HepG2 (cell line): Measurements from ENCODE around the gene F12. TPM values are rescaled to one million over a fixed set of nuclear protein-coding genes. Genes with fewer than 3 reads are reported as not detected.
A peak's percentile ranks its signal among the peaks of the same experiment; 100 is the strongest.

Experiments
- ATAC-seq: fragments of 200-7000 bp; cut with Tn5 transposase; 3 replicates; pipeline ENCODE4 v1.9.1; 2020; ENCODE audit warnings: mild to moderate bottlenecking, moderate library complexity
- BruUV-seq: library from RNA; stranded (reverse); fragments of 400-500 nt; replicated peaks from 2 replicates; lab custom pipeline; 2021; lab: Mats Ljungman, UMichigan
- CTCF ChIA-PET: fragments of 300-600 bp; formaldehyde crosslinking; extraction: SDS; loops from one replicate; lab custom pipeline; 2021; ENCODE audit warnings: low total read pairs, inconsistent platforms, low intra/inter-chr PET ratio; lab: Yijun Ruan, JAX
- POLR2A ChIA-PET: fragments of 350-600 bp; sonication (Branson Sonifier 250); formaldehyde crosslinking; loops from one replicate; lab custom pipeline; 2020; ENCODE audit warnings: antibody characterized with exemption, inconsistent platforms; lab: Yijun Ruan, JAX
- DNase-seq: peaks from one replicate; pipeline ENCODE4 v3.0.0-alpha.2; 2015; ENCODE audit warnings: low spot score
- FAIRE-seq: peaks from 3 replicates; lab custom pipeline; 2011; peaks lifted over from hg19 to GRCh38; lab: Jason Lieb, UNC
- H2AFZ ChIP-seq: one replicate; pipeline ENCODE4 v1.6.1; 2011; ENCODE audit warnings: low read length, inconsistent platforms
- H3K27ac ChIP-seq: fragments of 300-600 bp; 3 replicates; pipeline ENCODE4 v1.8.0; 2011; ENCODE audit warnings: mixed run types, mild to moderate bottlenecking, mixed read lengths, low read length, inconsistent platforms; ENCODE audit not compliant: insufficient read depth; ENCODE audit errors: extremely low read length
- H3K27me3 ChIP-seq, 2 experiments: fragments of 200-600 bp in 1 of 2; 2 replicates in 1 of 2; 3 replicates in 1 of 2; pipeline versions ENCODE4 v1.6.0 to v1.8.0; 2011; ENCODE audit warnings: low read length in 2 of 2, mild to moderate bottlenecking in 2 of 2, moderate library complexity in 2 of 2, inconsistent platforms in 1 of 2; ENCODE audit not compliant: insufficient read depth in 2 of 2, control insufficient read depth in 1 of 2
- H3K36me3 ChIP-seq, 2 experiments: fragments of 200-600 bp in 1 of 2; replicated peaks in 1 of 2; 2 replicates in 1 of 2; 3 replicates in 1 of 2; pipeline versions ENCODE4 v1.5.1 to v1.8.0; 2011; ENCODE audit warnings: low read length in 2 of 2, inconsistent platforms in 1 of 2; ENCODE audit not compliant: insufficient read depth in 2 of 2, control insufficient read depth in 1 of 2
- H3K4me1 ChIP-seq: 2 replicates; pipeline ENCODE4 v1.5.1; 2012; ENCODE audit warnings: low read length, inconsistent platforms; ENCODE audit not compliant: insufficient read depth
- H3K4me2 ChIP-seq: 2 replicates; pipeline ENCODE4 v1.6.0; 2011; ENCODE audit warnings: low read depth, low read length, inconsistent platforms
- H3K4me3 ChIP-seq, 3 experiments: fragments of 200-600 bp in 1 of 3; sonication (generic), shearing (Covaris generic) in 1 of 3; replicated peaks in 1 of 3; 2 replicates each; pipeline ENCODE4 v1.5.1; 2011 to 2016; ENCODE audit warnings: low read length in 3 of 3, inconsistent platforms in 2 of 3, low read depth in 2 of 3, mild to moderate bottlenecking in 2 of 3, control low read depth in 1 of 3, mixed read lengths in 1 of 3; ENCODE audit not compliant: insufficient read depth in 1 of 3
- H3K79me2 ChIP-seq: one replicate; pipeline ENCODE4 v1.6.1; 2011; ENCODE audit warnings: low read length, inconsistent platforms; ENCODE audit not compliant: insufficient read depth
- H3K9ac ChIP-seq: 2 replicates; pipeline ENCODE4 v1.6.0; 2011; ENCODE audit warnings: mild to moderate bottlenecking, low read depth, low read length, inconsistent platforms; ENCODE audit not compliant: insufficient read depth
- H3K9me3 ChIP-seq: 2 replicates; pipeline ENCODE4 v1.5.1; 2012; ENCODE audit warnings: mild to moderate bottlenecking, low read length
- H4K20me1 ChIP-seq: 2 replicates; pipeline ENCODE4 v1.6.0; 2011; ENCODE audit warnings: inconsistent platforms, mild to moderate bottlenecking, low read length, moderate library complexity; ENCODE audit not compliant: insufficient read depth
- CHD2 ChIP-seq: IDR thresholded peaks from 2 replicates; pipeline ENCODE4 v1.6.1; 2011; ENCODE audit warnings: low read depth, low read length, improper control_type of control experiment
- GABPA ChIP-seq, 2 experiments: IDR thresholded peaks; 2 replicates each; pipeline ENCODE4 v1.6.1; 2011 to 2016; ENCODE audit warnings: low read depth in 2 of 2, low read length in 1 of 2, missing biosample characterization in 1 of 2, missing genetic modification characterization in 1 of 2
- GZF1 ChIP-seq: sonication (generic); formaldehyde crosslinking; IDR thresholded peaks from 2 replicates; pipeline ENCODE4 v1.5.1; 2020; ENCODE audit warnings: mild to moderate bottlenecking, missing genetic modification reagents
- HMGA1 ChIP-seq: sonication (generic); formaldehyde crosslinking; conservative IDR thresholded peaks from 2 replicates; pipeline ENCODE4 v1.4.0; 2020; ENCODE audit warnings: missing genetic modification reagents
- NFATC3 ChIP-seq: sonication (generic); formaldehyde crosslinking; IDR thresholded peaks from 2 replicates; pipeline ENCODE4 v1.5.1; 2020; ENCODE audit warnings: mild to moderate bottlenecking, missing genetic modification reagents
- PHB2 ChIP-seq: fragments of 450-650 bp; IDR thresholded peaks from 2 replicates; pipeline ENCODE4 v1.6.1; 2018; ENCODE audit not compliant: partially characterized antibody
- POGZ ChIP-seq: sonication (generic); formaldehyde crosslinking; IDR thresholded peaks from 2 replicates; pipeline ENCODE4 v1.4.0; 2020; ENCODE audit warnings: mild to moderate bottlenecking, missing genetic modification reagents
- SP5 ChIP-seq: IDR thresholded peaks from 2 replicates; pipeline ENCODE4 v1.6.1; 2016; ENCODE audit warnings: low read depth, borderline replicate concordance
- YEATS2 ChIP-seq: sonication (generic); formaldehyde crosslinking; IDR thresholded peaks from 2 replicates; pipeline ENCODE4 v1.4.0; 2020; ENCODE audit warnings: missing genetic modification reagents, borderline replicate concordance
- ZNF101 ChIP-seq: sonication (generic); formaldehyde crosslinking; IDR thresholded peaks from 2 replicates; pipeline ENCODE4 v1.4.0; 2020; ENCODE audit warnings: mild to moderate bottlenecking, low read depth, missing genetic modification reagents, borderline replicate concordance
- ZNF232 ChIP-seq: sonication (generic); formaldehyde crosslinking; IDR thresholded peaks from 2 replicates; pipeline ENCODE4 v1.4.0; 2020; ENCODE audit warnings: missing genetic modification reagents, borderline replicate concordance
- ZNF430 ChIP-seq: sonication (generic); formaldehyde crosslinking; IDR thresholded peaks from 2 replicates; pipeline ENCODE4 v1.9.0; 2021; ENCODE audit warnings: mild to moderate bottlenecking, missing genetic modification reagents
- ZNF644 ChIP-seq: IDR thresholded peaks from 2 replicates; pipeline ENCODE4 v1.6.1; 2016; ENCODE audit warnings: low read depth
- ZNF672 ChIP-seq: sonication (generic); formaldehyde crosslinking; IDR thresholded peaks from 2 replicates; pipeline ENCODE4 v1.8.1; 2022; ENCODE audit warnings: missing genetic modification reagents
- WGBS: methylation state at CpG from one replicate; pipeline ENCODE4 v1.1.6; 2017; ENCODE audit warnings: low lambda C conversion rate; 5-methylcytosine and 5-hydroxymethylcytosine counted together
- in situ Hi-C: cut with HindIII; loops from 2 replicates; pipeline ENCODE4 v1.10.0; 2017; ENCODE audit warnings: low pct_unique_long_range_greater_than_20kb; ENCODE audit not compliant: extremely low pct_ligation_motif_present
- intact Hi-C: fragments of 100-400 bp; cut with micrococcal nuclease; formaldehyde crosslinking; loops from one replicate; pipeline ENCODE4 v1.10.0; 2022; ENCODE audit not compliant: unreplicated experiment
- polyA plus RNA-seq, 8 experiments: library from polyadenylated mRNA; depleted of rRNA in 3 of 8; stranded (reverse) in 7 of 8; unstranded in 1 of 8; fragments of >200 nt; fragmentation: Illumina TruSeq in 4 of 8; extraction: Trizol in 4 of 8; gene quantifications; 2 replicates each; pipeline versions ENCODE4 v1.2.1 to v1.2.3, GENCODE V29; 2011 to 2016; ENCODE audit warnings: low read depth in 4 of 8, missing spikeins in 1 of 8, mixed read lengths in 1 of 8; ENCODE audit not compliant: insufficient read depth in 1 of 8
- total RNA-seq, 5 experiments: library from RNA; depleted of rRNA; stranded (reverse); fragments of >200 nt; fragmentation: Illumina TruSeq; extraction: Trizol; gene quantifications; 2 replicates each; pipeline ENCODE4 v1.2.3, GENCODE V29; 2016; ENCODE audit warnings: low read depth in 1 of 5
- TF ChIP-seq, protein P1 (sequence below): sonication (generic); formaldehyde crosslinking; IDR thresholded peaks from 2 replicates; pipeline ENCODE4 v1.5.1; 2020; ENCODE audit warnings: missing genetic modification reagents, mild to moderate bottlenecking, borderline replicate concordance
- TF ChIP-seq, protein P2 (sequence below): IDR thresholded peaks from 2 replicates; pipeline ENCODE4 v1.4.0; 2020; ENCODE audit warnings: mild to moderate bottlenecking, missing genetic modification reagents
- TF ChIP-seq, protein P3 (sequence below): sonication (generic); formaldehyde crosslinking; IDR thresholded peaks from 2 replicates; pipeline ENCODE4 v1.4.0; 2020; ENCODE audit warnings: mild to moderate bottlenecking, low read depth, missing genetic modification reagents

The F12 gene
- total and polyA plus RNA-seq, 2 of the 13 experiments (the other 11 are each of a cell fraction or from before 2014, with no cell fraction given) = 2.5 to 3.0 TPM

DNA sequence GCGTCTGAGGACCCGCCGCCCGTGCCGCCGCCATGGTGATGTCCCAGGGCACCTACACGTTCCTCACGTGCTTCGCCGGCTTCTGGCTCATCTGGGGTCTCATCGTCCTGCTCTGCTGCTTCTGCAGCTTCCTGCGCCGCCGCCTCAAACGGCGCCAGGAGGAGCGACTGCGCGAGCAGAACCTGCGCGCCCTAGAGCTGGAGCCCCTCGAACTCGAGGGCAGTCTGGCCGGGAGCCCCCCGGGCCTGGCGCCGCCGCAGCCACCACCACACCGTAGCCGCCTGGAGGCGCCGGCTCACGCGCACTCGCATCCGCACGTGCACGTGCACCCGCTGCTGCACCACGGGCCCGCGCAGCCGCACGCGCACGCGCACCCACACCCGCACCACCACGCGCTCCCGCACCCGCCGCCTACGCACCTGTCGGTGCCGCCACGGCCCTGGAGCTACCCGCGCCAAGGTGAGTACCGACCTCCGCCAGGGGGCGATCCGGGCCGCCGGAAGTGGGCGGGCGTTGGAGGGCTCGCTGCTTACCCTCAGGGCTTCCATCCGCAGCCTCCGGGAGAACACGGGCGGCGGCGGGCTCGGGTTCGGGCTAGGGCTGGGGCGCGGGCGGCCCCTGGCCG is 45.8 kb upstream of the F12 start:
- ChIA-PET POLR2A (interaction anchor here (0.8 to 4.4 kb wide), 21 partner anchors 9 to 341 kb away, joined by 3 to 29 read pairs (median 7); partner anchors contain the start of genes F12, GRK6 and PDLIM7), CTCF (interaction anchor here (1.0 to 4.8 kb wide), 12 partner anchors 29 to 344 kb away, joined by 3 to 54 read pairs (median 4); partner anchors contain the start of genes GRK6 and PDLIM7)
- WGBS = 1% methylated on average over 16 of the region's 80 CpGs
- Histone ChIP-seq H4K20me1 (peaks cover 12% of the 10 kb centered on the region; the same call in 1 of the 2 replicates), H3K4me2 (peak overlapping the region; percentile 98), H2AFZ (no peak overlapping the region), H3K9ac (peak overlapping the region; percentile 82), H3K4me1 (peaks cover 29% of the 10 kb centered on the region), H3K27me3 (no peaks in the 10 kb centered on the region; a peak in 1 of 5 replicates), H3K27ac (peak overlapping the region; percentile 84), H3K9me3 (no peaks in the 10 kb centered on the region), H3K79me2 (peaks cover 5% of the 10 kb centered on the region), H3K36me3 (peaks cover 0 to 4% of the 10 kb centered on the region in 2 experiments; a peak in 2 of 5 replicates), H3K4me3 (peak overlapping the region; percentile 81 to 89 (median 87))
- FAIRE-seq (no peak), ATAC-seq (peak; percentile 77), DNase-seq (peak; percentile 79)
- in situ Hi-C loops (loop anchor here (5.0 to 25.0 kb wide), 2 partner anchors 68 to 343 kb away; no protein-coding TSS in a partner anchor), intact Hi-C loops (no loop called here)
- no TSS peak for BruUV-seq
- peak; percentile 69 for TF ChIP-seq POGZ (CRISPR knock-in tag)
- no peak for TF ChIP-seq PHB2
- TF ChIP-seq SP5 (CRISPR knock-in tag) = peak; percentile 82; the same call in 1 of the 2 replicates
- no peak for TF ChIP-seq GZF1 (CRISPR knock-in tag)
- TF ChIP-seq, protein P1, sequence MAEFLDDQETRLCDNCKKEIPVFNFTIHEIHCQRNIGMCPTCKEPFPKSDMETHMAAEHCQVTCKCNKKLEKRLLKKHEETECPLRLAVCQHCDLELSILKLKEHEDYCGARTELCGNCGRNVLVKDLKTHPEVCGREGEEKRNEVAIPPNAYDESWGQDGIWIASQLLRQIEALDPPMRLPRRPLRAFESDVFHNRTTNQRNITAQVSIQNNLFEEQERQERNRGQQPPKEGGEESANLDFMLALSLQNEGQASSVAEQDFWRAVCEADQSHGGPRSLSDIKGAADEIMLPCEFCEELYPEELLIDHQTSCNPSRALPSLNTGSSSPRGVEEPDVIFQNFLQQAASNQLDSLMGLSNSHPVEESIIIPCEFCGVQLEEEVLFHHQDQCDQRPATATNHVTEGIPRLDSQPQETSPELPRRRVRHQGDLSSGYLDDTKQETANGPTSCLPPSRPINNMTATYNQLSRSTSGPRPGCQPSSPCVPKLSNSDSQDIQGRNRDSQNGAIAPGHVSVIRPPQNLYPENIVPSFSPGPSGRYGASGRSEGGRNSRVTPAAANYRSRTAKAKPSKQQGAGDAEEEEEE = no peak
- TF ChIP-seq ZNF232 (CRISPR knock-in tag) = no peak
- TF ChIP-seq ZNF101 = peak; percentile 93
- TF ChIP-seq, protein P2, sequence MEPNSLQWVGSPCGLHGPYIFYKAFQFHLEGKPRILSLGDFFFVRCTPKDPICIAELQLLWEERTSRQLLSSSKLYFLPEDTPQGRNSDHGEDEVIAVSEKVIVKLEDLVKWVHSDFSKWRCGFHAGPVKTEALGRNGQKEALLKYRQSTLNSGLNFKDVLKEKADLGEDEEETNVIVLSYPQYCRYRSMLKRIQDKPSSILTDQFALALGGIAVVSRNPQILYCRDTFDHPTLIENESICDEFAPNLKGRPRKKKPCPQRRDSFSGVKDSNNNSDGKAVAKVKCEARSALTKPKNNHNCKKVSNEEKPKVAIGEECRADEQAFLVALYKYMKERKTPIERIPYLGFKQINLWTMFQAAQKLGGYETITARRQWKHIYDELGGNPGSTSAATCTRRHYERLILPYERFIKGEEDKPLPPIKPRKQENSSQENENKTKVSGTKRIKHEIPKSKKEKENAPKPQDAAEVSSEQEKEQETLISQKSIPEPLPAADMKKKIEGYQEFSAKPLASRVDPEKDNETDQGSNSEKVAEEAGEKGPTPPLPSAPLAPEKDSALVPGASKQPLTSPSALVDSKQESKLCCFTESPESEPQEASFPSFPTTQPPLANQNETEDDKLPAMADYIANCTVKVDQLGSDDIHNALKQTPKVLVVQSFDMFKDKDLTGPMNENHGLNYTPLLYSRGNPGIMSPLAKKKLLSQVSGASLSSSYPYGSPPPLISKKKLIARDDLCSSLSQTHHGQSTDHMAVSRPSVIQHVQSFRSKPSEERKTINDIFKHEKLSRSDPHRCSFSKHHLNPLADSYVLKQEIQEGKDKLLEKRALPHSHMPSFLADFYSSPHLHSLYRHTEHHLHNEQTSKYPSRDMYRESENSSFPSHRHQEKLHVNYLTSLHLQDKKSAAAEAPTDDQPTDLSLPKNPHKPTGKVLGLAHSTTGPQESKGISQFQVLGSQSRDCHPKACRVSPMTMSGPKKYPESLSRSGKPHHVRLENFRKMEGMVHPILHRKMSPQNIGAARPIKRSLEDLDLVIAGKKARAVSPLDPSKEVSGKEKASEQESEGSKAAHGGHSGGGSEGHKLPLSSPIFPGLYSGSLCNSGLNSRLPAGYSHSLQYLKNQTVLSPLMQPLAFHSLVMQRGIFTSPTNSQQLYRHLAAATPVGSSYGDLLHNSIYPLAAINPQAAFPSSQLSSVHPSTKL (CRISPR knock-in tag) = peak; percentile 51
- no peak for TF ChIP-seq GABPA (IDR thresholded peaks at IDR 0.05; ENCODE audit: low read depth, low read length)
- TF ChIP-seq GABPA (CRISPR knock-in tag; IDR thresholded peaks at IDR 0.05; ENCODE audit: low read depth) = peak; percentile 87
- no peak for TF ChIP-seq HMGA1 (CRISPR knock-in tag)
- no peak for TF ChIP-seq ZNF672 (CRISPR knock-in tag)
- TF ChIP-seq ZNF430 (CRISPR knock-in tag) = no peak; the same call in 1 of the 2 replicates
- TF ChIP-seq NFATC3 (CRISPR knock-in tag) = no peak
- TF ChIP-seq, protein P3, sequence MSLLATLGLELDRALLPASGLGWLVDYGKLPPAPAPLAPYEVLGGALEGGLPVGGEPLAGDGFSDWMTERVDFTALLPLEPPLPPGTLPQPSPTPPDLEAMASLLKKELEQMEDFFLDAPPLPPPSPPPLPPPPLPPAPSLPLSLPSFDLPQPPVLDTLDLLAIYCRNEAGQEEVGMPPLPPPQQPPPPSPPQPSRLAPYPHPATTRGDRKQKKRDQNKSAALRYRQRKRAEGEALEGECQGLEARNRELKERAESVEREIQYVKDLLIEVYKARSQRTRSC (CRISPR knock-in tag) = peak; percentile 73; the same call in 1 of the 2 replicates
- no peak for TF ChIP-seq CHD2
- peak; percentile 55; the same call in 1 of the 2 replicates for TF ChIP-seq YEATS2 (CRISPR knock-in tag)
- no peak for TF ChIP-seq ZNF644 (CRISPR knock-in tag)
